Retina (tissue), 1 donor: ENCODE data around the gene LCK.
A peak's percentile ranks its signal among the peaks of the same experiment; 100 is the strongest.
"Not testable (repeated sequence)": the region's sequence is repeated elsewhere in the genome, so short reads cannot be mapped to it uniquely, and the experiment has no call there.

Experiments used
- DNase-seq: peaks from one replicate; pipeline ENCODE4 v3.0.0-alpha.2; 2016

LCK gene

DNA sequence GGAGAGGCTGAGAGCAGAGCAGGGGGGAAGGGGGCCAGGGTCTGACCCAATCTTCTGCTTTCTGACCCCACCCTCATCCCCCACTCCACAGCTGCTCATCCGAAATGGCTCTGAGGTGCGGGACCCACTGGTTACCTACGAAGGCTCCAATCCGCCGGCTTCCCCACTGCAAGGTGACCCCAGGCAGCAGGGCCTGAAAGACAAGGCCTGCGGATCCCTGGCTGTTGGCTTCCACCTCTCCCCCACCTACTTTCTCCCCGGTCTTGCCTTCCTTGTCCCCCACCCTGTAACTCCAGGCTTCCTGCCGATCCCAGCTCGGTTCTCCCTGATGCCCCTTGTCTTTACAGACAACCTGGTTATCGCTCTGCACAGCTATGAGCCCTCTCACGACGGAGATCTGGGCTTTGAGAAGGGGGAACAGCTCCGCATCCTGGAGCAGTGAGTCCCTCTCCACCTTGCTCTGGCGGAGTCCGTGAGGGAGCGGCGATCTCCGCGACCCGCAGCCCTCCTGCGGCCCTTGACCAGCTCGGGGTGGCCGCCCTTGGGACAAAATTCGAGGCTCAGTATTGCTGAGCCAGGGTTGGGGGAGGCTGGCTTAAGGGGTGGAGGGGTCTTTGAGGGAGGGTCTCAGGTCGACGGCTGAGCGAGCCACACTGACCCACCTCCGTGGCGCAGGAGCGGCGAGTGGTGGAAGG is 23.7 kb downstream of the LCK start:
- no peak for DNase-seq

- DNase-seq = no peak
Observed at GRCh38 chr1:32275424-32275823, 24.4 kb downstream of the LCK start.

DNA sequence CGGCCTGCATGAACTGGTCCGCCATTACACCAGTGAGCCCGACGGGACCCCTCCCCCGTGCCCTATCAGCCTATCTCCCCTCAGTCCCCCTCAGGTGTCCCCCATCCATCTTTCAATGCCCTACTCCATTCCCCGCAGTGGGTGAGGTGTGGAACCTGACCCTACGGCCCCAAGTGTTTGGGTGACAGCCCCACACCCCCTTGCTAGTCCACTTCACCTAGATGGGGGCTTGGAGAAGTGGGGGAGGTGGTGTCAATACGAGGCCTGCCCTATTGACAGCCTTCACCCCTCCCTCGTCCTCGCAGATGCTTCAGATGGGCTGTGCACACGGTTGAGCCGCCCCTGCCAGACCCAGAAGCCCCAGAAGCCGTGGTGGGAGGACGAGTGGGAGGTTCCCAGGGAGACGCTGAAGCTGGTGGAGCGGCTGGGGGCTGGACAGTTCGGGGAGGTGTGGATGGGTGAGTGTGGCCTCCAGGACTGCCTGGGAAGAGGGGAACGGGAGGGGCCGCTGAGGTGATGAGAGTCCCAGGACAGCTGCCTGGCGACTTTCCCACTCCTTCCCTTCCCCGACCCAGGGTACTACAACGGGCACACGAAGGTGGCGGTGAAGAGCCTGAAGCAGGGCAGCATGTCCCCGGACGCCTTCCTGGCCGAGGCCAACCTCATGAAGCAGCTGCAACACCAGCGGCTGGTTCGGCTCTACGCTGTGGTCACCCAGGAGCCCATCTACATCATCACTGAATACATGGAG is 25.1 kb downstream of the LCK start:
- no peak for DNase-seq

- DNase-seq = not testable (repeated sequence)
Observed at GRCh38 chr1:32284777-32285176, 33.7 kb downstream of the LCK start.

DNA sequence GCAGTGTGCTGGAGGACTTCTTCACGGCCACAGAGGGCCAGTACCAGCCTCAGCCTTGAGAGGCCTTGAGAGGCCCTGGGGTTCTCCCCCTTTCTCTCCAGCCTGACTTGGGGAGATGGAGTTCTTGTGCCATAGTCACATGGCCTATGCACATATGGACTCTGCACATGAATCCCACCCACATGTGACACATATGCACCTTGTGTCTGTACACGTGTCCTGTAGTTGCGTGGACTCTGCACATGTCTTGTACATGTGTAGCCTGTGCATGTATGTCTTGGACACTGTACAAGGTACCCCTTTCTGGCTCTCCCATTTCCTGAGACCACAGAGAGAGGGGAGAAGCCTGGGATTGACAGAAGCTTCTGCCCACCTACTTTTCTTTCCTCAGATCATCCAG is 34.6 kb downstream of the LCK start:
- DNase-seq = no peak

GRCh38 chr1:32286763-32287162 is 35.7 kb downstream of the LCK start:
- no peak for DNase-seq

GRCh38 chr1:32289256-32289655 is 38.2 kb downstream of the LCK start:
- no peak for DNase-seq

- no peak for DNase-seq
Observed at GRCh38 chr1:32291145-32291707, 40.2 kb downstream of the LCK start.

DNA sequence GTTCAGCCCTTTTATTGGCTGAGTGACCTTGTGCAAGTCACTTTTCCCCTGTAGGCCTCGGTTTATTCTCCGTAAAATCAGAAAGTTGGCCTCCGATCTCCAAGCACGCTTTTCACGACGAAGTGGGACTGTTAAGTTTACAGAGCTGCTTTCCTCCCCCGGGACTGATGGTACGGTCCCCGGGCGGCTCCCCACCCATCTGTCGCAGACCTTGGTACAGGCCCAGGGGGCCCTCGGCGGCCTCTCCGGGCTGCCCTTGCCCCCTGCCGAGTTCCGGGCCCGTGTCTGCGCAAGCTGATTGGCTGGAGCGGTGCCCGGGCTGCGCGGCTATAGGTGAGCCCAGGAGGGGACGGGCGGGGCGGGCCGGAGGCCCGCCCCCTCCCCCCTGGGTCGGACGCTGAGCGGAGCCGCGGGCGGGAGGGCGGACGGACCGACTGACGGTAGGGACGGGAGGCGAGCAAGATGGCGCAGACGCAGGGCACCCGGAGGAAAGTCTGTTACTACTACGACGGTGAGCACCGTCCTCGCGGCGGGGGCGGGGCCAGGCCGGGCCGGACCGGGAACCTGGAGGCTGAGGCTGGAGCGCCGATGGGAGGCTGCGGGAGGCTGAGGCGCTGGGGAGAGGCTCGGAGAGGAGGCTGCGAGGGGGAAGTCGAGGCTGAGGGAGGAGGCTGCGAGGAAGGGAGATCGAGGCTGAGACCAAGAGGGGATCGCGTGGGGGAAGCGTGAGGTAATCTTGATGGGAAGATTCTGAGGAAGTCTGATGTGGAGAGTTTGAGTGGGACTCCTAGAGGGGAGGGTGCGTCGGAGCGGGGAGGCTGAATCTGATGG is 40.9 kb downstream of the LCK start, which contains the start of gene HDAC1:
HDAC1 (plus strand) TSS at position 376 of the 831 bp plus-strand sequence; CDS start at position 463, 87 bp downstream.
- DNase-seq = peak; percentile 95

DNA sequence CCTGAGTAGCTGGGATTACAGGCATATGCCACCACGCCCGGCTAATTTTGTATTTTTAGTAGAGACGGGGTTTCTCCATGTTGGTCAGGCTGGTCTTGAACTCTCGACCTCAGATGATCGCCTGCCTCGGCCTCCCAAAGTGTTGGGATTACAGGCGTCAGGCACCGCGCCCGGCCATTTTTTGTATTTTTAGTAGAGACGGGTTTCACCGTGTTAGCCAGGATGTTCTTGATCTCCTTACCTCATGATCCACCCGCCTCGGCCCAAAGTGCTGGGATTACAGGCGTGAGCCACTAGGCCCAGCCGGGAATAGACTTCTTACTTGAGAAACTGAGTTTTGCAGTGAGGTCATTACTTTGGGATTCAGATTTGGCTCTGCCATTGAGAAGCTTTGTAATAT is 47.1 kb downstream of the LCK start:
- DNase-seq = not testable (repeated sequence)

DNA sequence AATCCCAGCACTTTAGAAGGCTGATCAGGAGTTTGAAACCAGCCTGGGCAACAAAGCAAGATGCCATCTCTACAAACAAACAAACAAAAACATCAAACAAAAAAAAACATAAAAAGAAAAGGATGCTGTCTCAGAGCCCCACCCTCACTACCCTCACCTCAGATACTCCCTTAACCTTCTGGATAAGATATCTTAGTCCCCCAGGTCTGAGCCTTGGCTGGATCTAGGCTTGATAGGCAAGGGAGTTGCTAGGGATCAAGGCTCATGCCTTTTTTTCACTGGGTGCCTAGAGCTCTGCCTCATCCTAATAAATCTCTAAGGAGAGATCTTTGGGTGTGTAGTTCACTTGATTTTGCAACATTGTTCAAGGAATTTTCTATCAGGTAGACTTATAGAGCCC is 48.3 kb downstream of the LCK start:
- DNase-seq = no peak

DNA sequence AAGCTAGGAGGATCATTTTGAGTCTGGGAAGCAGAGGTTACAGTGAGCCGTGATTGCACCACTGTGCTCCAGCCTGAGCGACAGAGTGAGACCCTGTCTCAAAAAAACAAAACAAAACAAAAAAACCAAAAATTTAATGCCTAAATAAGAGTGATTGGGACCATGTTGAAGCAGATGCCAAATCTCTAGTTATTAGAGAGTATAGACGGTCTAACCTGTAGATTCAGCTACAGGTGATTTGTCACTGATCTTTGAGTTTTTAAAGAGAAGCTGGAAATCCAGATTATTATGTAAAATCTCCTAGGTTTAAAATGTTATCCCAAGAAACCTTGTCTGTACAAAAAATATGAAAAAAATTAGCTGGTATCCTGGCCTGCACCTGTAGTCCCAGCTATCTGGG is 52.3 kb downstream of the LCK start:
- DNase-seq = no peak

DNA sequence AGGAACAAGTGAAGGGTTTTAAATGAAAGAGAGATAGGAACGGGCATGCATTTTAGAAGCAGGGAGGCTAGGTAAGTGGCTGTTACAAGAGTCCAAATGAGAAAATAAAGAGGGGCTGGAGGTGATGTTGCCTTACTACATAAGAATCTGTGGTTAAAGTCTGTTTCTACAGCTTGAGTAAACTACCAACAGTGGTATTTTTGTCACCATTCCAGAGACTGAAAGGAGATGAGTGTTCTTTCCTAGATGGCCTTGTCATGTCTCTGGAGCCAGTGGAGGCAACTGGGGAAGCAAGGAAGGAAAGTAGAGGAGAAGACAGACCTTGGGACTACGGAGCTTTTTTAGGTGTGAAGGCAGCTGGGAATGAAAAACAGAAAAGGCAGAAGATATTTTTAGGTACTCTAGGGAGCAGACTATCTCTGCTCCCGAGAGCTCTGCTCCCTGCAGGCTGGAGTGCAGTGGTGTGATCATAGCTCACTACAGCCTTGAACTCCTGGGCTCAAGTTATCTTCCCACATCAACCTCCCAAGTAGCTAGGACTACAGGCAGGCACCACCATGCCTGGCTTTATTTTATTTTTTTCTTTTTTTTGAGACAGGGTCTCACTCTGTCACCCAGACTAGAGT is 53.0 kb downstream of the LCK start:
- DNase-seq = no peak

DNA sequence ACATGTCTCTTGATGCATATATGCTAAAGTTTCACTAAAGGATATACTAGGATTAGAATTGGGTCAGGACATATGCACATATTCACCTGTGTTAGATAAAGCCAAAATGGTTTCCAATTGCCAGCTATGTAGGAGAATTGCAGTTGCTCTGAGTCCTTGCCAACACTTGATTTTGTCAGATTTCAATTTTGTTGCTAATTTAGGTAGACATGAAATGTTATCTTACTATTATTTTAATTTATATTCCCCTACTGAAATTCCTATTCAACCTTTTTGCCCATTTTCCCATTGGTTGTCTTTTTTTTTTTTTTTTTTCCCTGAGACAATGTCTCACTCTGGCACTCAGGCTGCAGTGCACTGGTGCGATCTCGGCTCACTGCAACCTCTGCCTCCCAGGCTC is 54.2 kb downstream of the LCK start:
- DNase-seq = no peak

DNA sequence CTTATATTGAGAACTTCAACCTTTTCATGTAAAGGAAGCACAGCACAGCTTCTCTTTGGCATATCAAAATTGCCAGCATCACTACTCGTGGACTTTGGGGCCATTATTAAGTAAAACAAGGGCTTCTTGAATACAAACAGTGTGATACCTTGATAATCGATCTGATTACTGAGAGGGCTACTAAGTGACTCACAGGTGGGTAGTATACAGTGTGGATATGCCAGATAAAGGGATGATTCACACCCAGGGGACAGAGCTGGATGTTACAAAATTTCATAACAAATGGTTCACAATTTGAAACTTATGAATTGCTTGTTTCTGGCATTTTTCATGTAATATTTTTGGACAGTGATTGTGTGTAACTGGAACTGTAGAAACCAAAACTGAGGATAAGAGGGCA is 56.3 kb downstream of the LCK start:
- DNase-seq = no peak

GRCh38 chr1:32309960-32310359 is 58.9 kb downstream of the LCK start:
- DNase-seq = no peak

- no peak for DNase-seq
Observed at GRCh38 chr1:32311709-32312393, 60.8 kb downstream of the LCK start.

- no peak for DNase-seq
Observed at GRCh38 chr1:32316903-32317277, 65.8 kb downstream of the LCK start.

GRCh38 chr1:32318127-32318869 is 67.2 kb downstream of the LCK start:
- DNase-seq = no peak

GRCh38 chr1:32321712-32322291 is 70.7 kb downstream of the LCK start:
- DNase-seq = no peak

- no peak for DNase-seq
Observed at GRCh38 chr1:32327204-32327603, 76.1 kb downstream of the LCK start.
